ENCODE data around the gene OSBP2.

- no peak for TF ChIP-seq EZH2 (IDR thresholded peaks at IDR 0.05; ENCODE audit: low read length)
- TF ChIP-seq, protein P1, sequence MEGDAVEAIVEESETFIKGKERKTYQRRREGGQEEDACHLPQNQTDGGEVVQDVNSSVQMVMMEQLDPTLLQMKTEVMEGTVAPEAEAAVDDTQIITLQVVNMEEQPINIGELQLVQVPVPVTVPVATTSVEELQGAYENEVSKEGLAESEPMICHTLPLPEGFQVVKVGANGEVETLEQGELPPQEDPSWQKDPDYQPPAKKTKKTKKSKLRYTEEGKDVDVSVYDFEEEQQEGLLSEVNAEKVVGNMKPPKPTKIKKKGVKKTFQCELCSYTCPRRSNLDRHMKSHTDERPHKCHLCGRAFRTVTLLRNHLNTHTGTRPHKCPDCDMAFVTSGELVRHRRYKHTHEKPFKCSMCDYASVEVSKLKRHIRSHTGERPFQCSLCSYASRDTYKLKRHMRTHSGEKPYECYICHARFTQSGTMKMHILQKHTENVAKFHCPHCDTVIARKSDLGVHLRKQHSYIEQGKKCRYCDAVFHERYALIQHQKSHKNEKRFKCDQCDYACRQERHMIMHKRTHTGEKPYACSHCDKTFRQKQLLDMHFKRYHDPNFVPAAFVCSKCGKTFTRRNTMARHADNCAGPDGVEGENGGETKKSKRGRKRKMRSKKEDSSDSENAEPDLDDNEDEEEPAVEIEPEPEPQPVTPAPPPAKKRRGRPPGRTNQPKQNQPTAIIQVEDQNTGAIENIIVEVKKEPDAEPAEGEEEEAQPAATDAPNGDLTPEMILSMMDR (optimal IDR thresholded peaks at IDR 0.05 in 1 of 3, IDR thresholded peaks at IDR 0.05 in 1 of 3, conservative IDR thresholded peaks at IDR 0.05 in 1 of 3; ENCODE audit: extremely low read depth in 1 of 3, insufficient read depth in 2 of 3, low read length in 3 of 3), result no peak
Measured at GRCh38 chr22:30921108-30921507, 226.4 kb downstream of the OSBP2 start.

Data from keratinocyte (primary cell).